Right atrium auricular region (tissue), 2 donors: ENCODE results near the gene TAS2R16. TPM values are rescaled to one million over a fixed set of nuclear protein-coding genes. Genes with fewer than 3 reads are reported as not detected.

Experiments
- DNase-seq: peaks from one replicate; pipeline ENCODE4 v3.0.0-alpha.2; 2019; ENCODE audit warnings: low spot score
- H3K27ac ChIP-seq, 2 donors: fragments of 200-600 bp; sonication (generic); 1 replicate in 1 of 2; 2 replicates in 1 of 2; pipeline ENCODE4 v1.5.1; 2016 to 2019
- H3K27me3 ChIP-seq, 2 donors: fragments of 200-600 bp; sonication (generic); one replicate each; pipeline versions ENCODE4 v1.5.1 to v1.6.0; 2017 to 2019
- H3K36me3 ChIP-seq: fragments of 200-600 bp; sonication (generic); one replicate; pipeline ENCODE4 v1.5.1; 2016
- H3K4me1 ChIP-seq, 2 donors: fragments of 200-600 bp; sonication (generic); one replicate each; pipeline versions ENCODE4 v1.5.1 to v1.6.0; 2017 to 2019
- H3K4me3 ChIP-seq, 2 donors: fragments of 200-600 bp; sonication (generic); 1 replicate in 1 of 2; 2 replicates in 1 of 2; pipeline ENCODE4 v1.5.1; 2017 to 2019; ENCODE audit warnings: mild to moderate bottlenecking in 1 of 2, moderate library complexity in 1 of 2
- H3K9me3 ChIP-seq, 2 donors: fragments of 200-600 bp; sonication (generic); one replicate each; pipeline ENCODE4 v1.5.1; 2019
- total RNA-seq, 2 donors: library from RNA; depleted of rRNA; stranded (reverse); fragments of >200 nt; gene quantifications; one replicate each; pipeline ENCODE4 v1.1.0, GENCODE V29; 2016
- TF ChIP-seq, protein P1 (sequence below), 2 donors: fragments of 200-600 bp; sonication (generic); IDR thresholded peaks; one replicate each; pipeline ENCODE4 v1.5.1; 2019; ENCODE audit warnings: antibody characterized with exemption in 2 of 2

TAS2R16 gene
- total RNA-seq, 2 donors from 2014 or later = not detected

DNA sequence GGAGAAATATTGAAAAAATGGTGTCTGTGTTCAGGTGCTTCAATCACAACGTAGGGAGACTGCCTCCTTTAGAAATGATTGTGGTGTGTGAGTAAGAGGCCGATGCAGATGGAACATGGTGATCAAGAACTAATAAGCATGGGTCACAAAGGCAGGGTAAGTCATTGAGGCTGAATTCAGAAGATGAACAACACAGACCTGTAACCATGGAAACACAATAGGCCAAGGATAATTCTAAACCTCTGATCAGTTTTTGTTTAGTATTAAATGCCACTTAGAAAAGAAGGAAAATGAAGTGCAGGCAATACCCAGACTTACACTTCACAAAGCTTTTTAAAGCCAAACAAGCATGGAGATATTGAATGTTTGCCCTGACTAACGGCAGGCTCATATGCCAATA, 32.8 kb upstream of the TAS2R16 start:
- Histone ChIP-seq H3K27ac (no peak overlapping the region), H3K36me3 (no peaks in the 10 kb centered on the region), H3K27me3 (no peaks in the 10 kb centered on the region), H3K4me1 (no peaks in the 10 kb centered on the region), H3K9me3 (no peaks in the 10 kb centered on the region), H3K4me3 (no peak overlapping the region)
- TF ChIP-seq, protein P1, sequence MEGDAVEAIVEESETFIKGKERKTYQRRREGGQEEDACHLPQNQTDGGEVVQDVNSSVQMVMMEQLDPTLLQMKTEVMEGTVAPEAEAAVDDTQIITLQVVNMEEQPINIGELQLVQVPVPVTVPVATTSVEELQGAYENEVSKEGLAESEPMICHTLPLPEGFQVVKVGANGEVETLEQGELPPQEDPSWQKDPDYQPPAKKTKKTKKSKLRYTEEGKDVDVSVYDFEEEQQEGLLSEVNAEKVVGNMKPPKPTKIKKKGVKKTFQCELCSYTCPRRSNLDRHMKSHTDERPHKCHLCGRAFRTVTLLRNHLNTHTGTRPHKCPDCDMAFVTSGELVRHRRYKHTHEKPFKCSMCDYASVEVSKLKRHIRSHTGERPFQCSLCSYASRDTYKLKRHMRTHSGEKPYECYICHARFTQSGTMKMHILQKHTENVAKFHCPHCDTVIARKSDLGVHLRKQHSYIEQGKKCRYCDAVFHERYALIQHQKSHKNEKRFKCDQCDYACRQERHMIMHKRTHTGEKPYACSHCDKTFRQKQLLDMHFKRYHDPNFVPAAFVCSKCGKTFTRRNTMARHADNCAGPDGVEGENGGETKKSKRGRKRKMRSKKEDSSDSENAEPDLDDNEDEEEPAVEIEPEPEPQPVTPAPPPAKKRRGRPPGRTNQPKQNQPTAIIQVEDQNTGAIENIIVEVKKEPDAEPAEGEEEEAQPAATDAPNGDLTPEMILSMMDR (IDR thresholded peaks at IDR 0.05) = no peak
- DNase-seq = no peak

DNA sequence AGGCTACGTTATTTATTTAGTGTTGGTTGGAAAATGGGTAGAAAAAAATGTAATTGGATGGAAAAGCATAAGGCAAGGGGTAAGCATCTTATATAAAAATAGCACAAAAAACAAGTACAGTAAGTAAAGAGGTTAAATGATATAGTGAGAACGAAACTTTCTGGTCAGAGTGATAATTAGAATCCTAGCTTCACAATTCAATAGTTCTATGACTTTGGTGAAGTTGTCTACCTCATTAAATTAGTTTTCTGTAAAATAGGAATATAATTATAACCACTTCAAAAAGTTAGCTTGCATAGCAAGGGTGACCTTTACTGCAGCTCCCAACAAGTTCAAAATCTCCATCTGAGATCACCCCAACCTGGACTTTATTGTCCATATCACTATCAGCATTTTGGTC, 30.8 kb upstream of the TAS2R16 start:
- Histone ChIP-seq H3K36me3 (no peaks in the 10 kb centered on the region), H3K27me3 (no peaks in the 10 kb centered on the region)
- TF ChIP-seq, protein P1 (IDR thresholded peaks at IDR 0.05) = no peak

DNA sequence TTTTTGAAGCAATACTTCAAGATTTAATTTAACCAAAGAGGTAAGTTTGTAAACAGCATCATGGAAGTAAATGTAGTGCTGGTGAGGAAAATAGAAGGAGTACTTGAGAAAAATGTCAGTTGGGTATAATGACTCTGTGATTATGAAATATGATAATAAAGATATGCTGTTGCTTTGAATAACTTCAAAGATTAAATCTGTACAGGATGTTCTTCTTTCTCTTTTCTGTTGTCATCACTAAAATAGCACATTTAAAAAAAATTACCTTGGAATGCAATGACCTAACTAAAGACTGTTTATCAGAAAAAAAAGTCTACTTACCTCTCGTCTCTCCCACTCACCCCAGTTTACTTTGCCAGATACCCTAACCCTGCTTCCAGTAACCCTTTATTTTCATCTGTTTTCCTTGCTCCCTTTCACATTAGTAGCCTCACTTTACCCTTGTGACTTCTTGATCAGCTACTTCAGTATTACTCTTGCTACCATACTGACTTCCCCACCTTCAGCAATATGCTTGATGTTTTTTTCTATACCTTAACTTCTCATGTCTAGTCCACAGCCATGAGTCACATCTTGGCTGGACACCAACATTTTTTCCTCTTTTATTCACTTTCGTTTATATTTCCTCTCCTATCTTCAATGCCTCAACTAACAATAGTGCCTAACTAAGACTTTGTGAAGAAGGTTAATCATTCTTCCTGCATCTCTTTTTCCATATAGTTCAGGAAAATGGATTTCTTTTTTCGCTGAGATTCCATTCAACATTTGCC, 29.7 kb upstream of the TAS2R16 start:
- Histone ChIP-seq H3K36me3 (no peaks in the 10 kb centered on the region), H3K9me3 (peaks cover 0 to 18% of the 10 kb centered on the region in 2 donors), H3K4me3 (no peak overlapping the region), H3K4me1 (no peaks in the 10 kb centered on the region), H3K27ac (no peak overlapping the region), H3K27me3 (no peaks in the 10 kb centered on the region)
- TF ChIP-seq, protein P1 (IDR thresholded peaks at IDR 0.05) = no peak
- DNase-seq = no peak

More for the DNA sequence above, 30.8 kb upstream of the TAS2R16 start:
- no peak overlapping the region for H3K4me3 ChIP-seq
- H3K4me1 ChIP-seq = no peaks in the 10 kb centered on the region
- H3K9me3 ChIP-seq = peaks cover 0 to 14% of the 10 kb centered on the region in 2 donors
- DNase-seq = no peak
- H3K27ac ChIP-seq = no peak overlapping the region

GRCh38 chr7:123023126-123023525, 27.6 kb upstream of the TAS2R16 start:
- Histone ChIP-seq H3K36me3 (no peaks in the 10 kb centered on the region), H3K27me3 (no peaks in the 10 kb centered on the region), H3K9me3 (peaks cover 0 to 18% of the 10 kb centered on the region in 2 donors), H3K4me3 (no peak overlapping the region), H3K27ac (no peak overlapping the region), H3K4me1 (no peaks in the 10 kb centered on the region)
- no peak for DNase-seq
- TF ChIP-seq, protein P1 (IDR thresholded peaks at IDR 0.05) = no peak

DNA sequence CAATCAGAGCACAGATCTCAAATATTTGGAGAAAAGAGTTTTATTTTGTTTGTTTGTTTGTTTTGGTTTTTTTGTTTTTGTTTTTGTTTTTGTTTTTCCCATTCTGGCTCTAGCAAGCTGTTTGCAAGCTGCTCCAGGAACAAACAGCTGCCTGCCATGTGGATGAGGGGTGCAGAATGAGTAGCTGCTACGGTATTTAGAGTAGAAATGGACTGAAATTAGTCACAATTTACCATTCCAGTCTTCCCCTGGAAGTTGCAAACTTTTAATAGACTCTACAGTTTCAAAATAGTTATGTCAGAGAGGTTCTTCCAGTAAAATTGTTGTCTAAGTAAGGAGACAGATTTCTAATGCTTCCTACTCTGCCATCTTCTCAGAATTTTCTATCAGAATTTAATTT, 27.1 kb upstream of the TAS2R16 start:
- TF ChIP-seq, protein P1 (IDR thresholded peaks at IDR 0.05) = no peak
- peaks cover 0 to 18% of the 10 kb centered on the region in 2 donors for H3K9me3 ChIP-seq

GRCh38 chr7:123012435-123012834, 16.9 kb upstream of the TAS2R16 start:
- Histone ChIP-seq H3K27me3 (no peaks in the 10 kb centered on the region), H3K4me1 (no peaks in the 10 kb centered on the region), H3K9me3 (no peaks in the 10 kb centered on the region), H3K4me3 (no peak overlapping the region), H3K27ac (no peak overlapping the region), H3K36me3 (no peaks in the 10 kb centered on the region)
- TF ChIP-seq, protein P1 (IDR thresholded peaks at IDR 0.05) = no peak
- DNase-seq = no peak

More for the DNA sequence above, 27.1 kb upstream of the TAS2R16 start:
- Histone ChIP-seq H3K4me3 (no peak overlapping the region), H3K27ac (no peak overlapping the region), H3K36me3 (no peaks in the 10 kb centered on the region), H3K27me3 (no peaks in the 10 kb centered on the region), H3K4me1 (no peaks in the 10 kb centered on the region)
- no peak for DNase-seq
